ENCODE measurements around the gene GALNS.
A peak's percentile ranks its signal among the peaks of the same experiment; 100 is the strongest.

GALNS gene

DNA sequence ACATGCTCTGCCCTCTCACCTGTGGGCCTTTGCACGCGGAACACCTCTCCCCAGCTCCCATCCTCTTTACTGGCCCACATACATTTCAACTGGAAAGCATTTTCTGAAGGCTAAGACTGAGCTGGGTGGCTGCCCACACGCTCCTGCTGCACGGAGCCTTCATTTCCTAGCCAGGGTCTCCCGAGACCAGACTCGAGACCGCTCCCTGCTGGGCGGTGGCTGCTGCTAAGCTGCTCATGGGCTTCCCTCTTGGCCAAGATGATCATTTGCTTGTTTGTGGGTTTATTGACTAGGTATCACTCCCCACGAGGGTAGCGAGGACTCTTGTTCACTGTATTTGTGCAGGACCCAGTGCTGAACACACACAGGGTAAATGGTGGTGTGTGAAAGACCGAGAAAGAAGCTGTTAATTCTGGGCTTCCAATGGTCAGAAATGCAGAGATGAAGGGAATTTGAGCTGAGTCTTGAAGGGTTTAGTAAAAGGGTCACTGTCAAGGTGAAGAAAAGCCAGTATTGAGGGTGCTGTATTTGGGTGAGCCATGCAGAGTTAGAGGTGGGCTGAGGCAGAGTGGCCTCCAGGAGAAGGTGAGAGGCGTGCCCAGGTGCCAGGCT lies 1.1 kb upstream of the GALNS start:
- peak; percentile 64 for DNase-seq (ENCODE audit: low spot score)

DNA sequence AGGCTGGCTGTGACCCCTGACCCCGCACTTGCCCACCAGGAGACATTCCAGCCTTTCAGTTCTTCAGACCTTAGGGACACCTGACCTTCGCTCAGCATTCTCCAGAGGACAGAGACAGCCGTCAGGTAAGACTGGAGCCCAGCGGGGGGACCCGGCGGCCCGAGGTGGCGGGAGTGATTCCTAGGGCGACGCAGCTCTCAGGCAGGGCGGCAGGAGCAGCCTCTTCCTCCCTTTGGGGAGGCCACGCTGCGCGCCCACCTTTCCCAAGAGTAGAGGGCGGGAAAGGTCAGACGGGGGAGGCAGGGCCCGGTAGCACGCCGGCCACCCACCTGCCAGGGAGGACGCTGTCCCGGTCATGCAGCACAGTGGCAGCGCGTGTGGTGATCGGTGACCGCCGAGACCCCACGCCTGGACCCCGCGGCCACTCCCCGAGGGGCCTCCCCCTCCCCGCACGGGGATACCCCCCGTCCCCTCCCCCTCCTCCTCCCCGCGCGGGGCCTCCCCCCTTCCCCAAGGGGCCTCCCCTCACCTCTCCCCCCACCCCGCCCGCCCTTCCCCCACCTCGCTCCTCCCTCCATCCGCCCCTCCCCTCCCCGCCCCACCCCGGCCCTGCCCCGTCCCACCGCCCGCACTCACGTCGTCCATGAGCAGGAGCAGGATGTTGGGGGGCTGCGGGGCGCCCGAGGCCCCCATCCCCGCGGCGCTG lies 472 bp downstream of the GALNS start:
- DNase-seq (ENCODE audit: low spot score), result no peak

DNA sequence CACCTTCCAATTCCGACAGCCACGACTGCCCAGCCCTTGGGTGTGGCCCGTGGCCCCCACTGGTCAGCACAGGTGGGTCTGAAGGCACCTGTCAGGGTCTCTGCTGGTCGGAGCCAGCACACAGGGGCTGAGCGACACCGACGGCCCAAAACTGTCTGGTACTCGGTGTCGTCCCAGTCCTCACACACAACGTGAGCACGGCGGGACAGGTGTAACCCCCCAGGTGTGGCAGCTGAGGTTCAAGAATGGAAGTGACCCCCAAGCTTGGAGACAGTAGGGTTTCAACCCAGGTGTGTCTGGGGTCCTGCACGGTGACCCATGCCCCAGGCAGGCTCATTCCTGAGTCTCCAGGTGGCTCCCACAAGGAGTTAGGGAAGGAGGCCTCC lies 1.0 kb downstream of the GALNS start:
- no peak for DNase-seq (ENCODE audit: low spot score)

DNA sequence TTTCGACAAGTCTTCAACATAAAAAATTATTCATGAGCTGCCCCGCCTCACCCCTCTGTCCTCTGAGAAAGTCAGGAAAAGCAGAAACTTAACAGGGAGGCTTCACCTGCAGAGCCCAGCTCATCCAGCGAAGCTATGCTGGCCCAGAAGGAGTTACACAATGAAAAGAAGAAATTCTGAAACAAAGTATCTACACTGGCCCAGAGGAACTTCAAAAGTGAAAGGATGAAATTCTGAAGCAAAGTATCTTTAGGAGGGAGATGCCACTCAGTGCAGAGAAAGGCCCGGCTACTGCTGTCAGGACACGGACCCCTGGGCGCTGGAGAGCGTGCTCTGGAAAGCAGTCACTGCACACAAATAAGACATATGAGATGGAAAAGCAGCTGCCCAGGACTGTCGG lies 1.6 kb downstream of the GALNS start:
- DNase-seq (ENCODE audit: low spot score), result no peak

DNA sequence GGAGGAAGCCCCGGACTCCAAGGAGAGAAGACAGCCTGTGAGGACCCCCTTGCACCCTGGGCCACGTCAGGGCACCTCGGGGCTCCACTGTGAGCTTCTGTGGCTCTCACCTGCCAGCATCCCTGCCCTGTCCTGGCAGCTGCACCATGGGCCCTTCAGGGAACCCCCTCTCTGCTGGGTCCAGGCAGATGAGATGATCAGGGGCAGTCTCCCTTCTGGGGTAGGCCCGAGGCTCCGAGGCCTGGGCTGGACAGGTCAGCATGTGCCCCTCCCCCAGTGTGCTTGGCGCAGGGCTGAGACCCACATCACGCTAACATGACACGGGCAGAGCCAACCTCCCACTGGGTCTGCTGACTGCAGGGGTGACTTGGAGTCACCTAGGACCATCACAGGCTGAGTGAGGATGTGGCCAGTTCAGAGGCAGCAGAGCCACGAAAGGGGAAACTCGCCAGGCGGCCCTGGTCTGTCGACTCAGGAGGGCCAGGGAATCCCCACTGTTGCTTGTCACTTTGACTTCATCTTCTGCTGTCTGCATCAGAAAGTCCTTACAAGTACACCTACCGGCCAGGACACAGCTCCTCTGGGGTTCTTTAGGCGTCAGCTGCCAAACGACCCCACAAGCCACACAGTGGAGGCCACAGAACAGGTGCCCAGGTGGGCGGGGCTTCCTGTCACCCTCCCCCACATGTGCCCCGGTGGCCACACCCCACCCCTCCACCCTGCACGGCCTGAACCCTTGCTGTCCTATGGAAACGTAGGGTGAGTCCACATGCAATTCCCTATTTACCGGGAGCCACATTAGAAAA lies 2.2 kb downstream of the GALNS start:
- no peak for DNase-seq (ENCODE audit: low spot score)

DNA sequence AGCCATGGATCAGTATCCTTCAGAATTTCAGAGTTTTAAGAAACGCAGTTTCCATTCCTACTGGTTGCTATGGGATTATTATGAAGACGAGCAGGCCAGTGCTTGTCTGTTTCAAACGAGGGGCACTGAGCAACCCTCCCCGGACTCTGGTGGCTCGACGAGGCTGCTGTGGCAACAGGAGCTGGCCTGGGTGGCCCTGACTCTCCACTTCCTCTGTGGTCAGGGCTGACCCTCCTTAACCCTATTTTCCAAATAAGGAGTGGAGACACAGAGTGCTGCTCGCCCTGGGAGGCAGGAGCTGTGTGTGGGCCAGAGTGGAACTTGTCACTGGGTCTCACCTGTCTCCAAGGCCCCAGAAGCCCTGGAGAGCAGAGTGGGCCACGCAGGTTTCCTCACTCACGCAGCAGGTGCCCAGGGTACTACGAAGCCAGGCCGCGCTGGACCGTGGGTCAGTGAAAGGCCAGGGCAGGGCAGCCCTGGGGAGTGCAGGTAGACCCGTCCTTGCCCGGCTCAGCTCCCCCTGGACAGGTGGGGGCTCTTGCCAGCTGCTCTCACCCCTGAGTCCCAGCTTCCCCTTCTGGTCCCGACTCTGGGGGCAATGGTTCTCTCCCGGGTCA lies 3.3 kb downstream of the GALNS start:
- DNase-seq (ENCODE audit: low spot score), result no peak

DNA sequence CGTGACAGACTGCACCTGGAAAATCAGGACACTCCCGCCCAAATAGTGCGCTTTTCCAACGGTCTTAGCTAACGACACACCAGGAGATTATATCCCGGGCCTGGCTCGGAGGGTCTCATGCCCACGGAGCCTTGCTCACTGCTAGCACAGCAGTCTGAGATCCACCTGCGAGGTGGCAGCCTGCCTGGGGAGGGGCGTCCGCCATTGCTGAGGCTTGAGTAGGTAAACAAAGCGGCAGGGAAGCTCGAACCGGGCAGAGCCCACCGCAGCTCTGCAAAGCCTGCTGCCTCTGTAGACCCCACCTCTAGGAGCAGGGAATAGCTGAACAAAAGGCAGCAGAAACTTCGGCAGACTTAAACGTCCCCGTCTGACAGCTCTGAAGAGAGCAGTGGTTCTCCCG lies 5.1 kb downstream of the GALNS start:
- DNase-seq (ENCODE audit: low spot score), result no peak

DNA sequence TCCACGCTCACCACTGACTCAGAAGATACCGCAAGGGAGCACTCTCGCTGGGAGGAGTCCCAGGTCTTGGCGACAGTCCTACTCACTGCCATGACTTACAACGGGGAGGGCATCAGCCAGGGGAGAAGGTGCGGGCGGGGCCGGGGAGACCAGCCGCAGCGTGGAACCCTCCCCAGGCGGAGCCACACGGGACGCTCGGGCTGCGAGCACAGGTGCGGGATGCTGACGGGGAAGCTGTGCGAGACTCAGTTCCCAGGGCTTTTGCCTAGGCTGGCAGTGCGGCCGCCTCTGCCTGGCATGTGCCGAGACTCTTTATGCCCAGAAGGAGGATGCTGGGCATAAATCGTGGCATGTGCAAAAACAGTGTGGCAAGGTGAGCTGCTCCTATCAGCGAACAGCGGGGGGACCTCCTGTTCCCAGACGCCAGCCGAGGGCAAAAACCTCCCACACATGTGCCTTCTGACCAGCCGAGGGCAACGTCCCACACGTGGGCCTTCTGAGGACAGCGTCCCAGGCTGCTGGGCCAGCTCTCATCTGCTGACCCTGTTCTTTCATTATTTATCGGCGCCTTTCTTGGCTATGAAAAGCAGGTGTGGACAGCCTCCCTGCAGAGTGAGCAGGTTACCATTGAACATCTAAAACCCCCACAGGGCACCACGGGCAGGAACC lies 6.1 kb downstream of the GALNS start:
- no peak for DNase-seq (ENCODE audit: low spot score)

DNA sequence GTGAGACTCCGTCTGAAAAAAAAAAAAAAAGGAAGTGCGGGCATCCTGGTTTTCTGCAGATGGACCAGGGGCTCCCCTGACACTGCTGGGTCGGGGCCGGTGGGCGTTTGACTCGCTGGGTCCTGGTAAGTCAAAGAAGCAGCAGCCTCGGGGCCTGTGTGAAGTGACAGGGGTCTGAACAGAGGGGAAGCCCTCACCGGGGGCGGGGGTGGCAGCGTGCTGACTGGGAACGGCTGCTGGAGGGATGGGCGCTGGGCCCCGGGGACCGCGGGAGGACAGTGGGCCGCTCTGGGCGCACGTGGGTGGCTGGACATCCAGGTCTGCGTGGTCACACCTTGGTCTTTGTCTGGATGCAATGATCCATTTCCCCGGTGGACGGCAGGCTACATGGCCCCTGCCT lies 8.2 kb downstream of the GALNS start:
- no peak for DNase-seq (ENCODE audit: low spot score)

DNA sequence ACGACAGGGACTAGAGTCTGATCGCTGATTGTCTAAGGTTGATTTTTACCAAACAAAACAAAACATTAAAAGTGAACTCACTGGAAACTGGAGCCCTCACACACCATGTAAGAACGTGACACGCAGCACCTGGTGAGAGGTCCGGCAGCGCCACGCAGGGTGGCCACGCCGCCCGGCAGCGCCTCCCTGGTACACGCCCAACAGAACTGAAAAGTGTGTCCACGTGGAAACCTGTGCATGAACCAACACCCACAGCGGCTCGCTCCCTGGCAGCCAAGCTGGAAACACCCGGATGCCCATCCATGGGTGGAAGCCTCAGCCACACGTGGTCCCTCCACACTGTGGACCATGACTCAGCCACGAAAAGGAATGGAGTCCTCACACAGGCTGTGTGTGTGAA lies 9.1 kb downstream of the GALNS start:
- DNase-seq (ENCODE audit: low spot score), result no peak

DNA sequence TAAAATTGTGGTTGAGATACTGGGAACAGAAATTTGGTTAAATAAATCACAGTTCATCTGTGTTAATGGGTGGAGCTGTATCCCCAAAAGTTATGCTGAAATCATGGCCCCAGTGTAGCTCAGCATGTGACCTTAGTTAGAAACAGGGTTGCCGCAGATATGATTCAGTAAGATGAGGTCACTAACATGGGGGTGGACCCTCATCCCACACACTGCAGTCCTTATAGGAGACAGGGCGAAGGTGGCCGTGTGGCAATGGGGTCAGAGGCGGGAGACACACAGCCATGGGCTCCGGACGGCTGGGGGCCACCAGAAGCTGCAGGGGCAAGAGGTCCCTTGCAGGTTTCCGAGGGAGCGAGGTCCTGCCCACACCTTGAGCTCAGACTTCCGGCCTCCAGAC lies 10.7 kb downstream of the GALNS start:
- no peak for DNase-seq (ENCODE audit: low spot score)

DNA sequence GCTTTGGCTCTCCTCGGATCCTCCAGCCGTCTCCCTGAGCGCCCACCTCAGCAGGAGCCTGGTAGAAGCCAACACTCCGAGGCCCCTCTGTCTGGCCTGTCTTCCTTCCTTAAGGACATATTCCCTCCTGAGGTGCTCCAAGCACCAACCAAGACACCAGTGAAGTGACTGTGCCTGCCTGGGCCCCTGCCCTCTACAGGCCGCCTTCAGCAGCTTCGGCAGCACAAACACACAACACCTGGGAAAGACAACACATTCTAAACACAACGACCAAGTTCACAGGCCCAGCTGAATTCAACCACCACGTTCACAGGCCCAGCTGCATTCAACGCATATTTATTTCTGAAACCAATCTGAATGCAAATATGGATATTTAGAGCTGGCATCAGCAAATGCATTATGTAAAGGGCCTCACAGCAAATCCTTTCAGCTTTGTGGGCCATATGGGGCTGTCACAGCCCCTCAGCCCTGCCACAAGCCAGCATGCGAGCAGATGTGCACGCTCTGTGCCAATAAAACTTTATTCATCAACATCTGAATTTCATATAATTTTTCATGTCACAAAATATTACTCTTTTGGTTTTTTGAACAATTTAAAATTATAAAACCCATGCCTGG lies 12.2 kb downstream of the GALNS start:
- no peak for DNase-seq (ENCODE audit: low spot score)

DNA sequence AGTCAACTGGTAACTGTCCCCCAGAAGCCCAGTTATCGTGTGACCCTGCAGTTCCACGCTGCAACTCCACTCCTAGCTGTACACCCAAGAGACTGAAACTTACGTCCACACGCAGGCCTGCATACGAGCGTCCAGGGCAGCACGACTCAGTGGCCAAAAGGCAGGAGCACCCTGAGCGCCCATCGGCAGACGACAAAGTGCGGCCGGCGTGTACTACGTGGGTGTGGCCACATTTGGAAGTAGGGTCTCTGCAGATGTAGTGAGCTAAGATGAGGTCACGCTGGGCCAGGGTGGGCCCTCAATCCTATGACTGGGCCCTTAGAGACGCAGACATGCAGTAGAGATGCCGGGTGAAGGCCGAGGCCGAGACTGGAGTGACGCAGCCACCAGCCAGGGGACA lies 13.5 kb downstream of the GALNS start:
- no peak for DNase-seq (ENCODE audit: low spot score)

DNA sequence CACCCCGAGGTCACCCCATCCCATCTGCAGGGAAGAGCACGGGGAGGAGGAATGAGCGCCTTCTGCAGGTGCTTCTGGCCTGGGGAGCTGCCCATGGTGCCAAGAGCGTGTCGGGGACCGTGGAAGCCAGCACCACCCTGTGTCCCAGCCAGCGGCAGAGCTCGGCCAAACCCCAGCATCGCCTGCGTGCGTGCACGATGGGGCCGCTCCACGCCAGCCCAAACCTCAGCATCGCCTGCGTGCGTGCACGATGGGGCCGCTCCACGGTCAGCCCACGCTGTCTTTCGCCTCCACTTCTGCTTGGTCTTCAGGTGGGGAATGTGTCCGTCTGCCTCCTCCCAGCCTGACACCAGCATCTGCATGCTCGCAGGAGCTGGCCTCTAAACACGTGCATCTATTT lies 13.9 kb downstream of the GALNS start:
- DNase-seq (ENCODE audit: low spot score), result no peak

DNA sequence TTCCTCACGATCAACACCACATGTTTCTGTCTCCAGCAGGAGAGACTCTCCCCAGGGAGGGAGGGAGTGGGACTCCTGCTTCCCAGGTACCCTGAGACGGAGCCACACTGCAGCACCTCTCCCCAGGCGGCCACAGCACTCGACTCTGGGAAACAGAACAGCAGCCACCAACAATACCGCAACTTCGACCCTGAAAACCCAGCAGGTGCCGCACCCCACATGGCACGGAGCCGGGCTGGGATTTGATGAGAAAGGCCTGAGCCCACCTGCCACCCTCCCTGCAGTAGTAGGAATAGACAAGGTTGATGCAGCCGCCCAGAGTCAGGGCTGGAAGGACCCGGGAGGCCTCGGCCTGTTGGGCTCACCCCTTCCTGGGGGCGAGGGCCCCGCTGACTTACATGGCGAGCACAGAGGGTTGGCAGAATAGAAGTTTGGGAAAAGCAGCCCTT lies 14.4 kb downstream of the GALNS start:
- DNase-seq (ENCODE audit: low spot score), result no peak

DNA sequence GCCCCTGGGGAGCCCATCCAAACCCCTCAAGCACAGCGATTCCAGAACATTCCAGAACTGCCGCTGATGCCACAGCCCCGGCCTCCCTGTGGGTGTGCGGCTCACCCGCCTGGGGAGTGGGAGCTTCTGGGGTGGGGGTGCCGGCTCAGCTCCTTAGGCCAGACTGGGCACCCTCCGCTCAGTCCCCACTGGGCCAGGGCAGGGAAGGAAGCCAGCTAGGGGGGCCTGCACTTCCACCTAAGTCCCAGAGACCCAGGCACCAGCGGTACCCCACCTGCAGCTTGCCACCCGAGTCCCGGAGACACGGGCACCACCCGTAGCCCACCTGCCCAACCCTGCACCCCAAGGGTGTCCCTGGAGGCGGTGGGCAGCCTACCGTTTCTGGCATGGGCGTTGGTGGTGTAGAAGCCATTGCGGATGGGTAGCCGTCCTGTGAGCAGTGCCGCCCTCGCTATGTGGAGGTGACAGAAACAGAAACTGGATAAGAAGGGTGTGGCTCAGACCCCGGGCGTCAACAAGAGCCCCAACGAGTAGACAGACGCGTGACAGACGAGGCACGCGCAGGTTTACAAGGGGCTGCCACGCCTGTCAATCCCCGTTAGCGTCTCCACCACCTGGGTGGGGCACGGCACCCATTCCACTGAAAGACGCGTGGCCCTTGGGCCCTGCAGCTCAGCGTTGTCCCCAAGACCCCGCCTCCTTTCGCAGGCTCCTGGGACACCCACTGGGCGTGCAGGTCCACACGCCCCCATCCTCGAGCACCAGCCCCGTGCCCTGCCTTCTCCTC lies 15.0 kb downstream of the GALNS start:
- DNase-seq (ENCODE audit: low spot score), result no peak

DNA sequence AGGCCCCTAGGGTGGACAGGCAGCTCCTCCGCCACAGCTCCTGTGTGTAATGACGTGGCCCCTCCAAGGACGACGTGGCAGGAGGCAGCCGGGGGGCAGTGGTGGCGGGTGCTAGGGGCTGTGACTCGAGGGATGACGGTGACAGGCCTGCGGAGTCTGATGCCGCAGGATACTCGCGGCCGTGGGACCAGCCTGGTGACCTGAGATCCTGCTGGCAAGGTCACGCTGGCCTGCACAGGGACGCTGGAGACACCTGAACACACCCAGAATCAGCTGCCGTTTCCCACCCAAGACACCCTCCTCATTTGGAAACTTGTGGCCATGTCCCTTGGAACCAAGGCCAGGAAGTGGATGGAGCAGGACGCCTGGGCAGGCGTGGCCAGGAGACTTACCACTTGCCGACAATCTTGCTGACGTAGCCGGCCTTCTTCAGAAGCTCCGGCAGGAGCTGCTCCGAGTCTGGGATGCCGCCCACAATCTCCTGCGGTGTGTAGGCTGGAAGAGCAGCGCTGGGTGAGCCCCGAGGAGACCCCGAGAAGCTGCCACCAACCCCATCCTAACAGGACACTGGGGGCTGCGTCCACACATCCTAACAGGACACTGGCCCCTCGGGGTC lies 16.0 kb downstream of the GALNS start:
- no peak for DNase-seq (ENCODE audit: low spot score)

DNA sequence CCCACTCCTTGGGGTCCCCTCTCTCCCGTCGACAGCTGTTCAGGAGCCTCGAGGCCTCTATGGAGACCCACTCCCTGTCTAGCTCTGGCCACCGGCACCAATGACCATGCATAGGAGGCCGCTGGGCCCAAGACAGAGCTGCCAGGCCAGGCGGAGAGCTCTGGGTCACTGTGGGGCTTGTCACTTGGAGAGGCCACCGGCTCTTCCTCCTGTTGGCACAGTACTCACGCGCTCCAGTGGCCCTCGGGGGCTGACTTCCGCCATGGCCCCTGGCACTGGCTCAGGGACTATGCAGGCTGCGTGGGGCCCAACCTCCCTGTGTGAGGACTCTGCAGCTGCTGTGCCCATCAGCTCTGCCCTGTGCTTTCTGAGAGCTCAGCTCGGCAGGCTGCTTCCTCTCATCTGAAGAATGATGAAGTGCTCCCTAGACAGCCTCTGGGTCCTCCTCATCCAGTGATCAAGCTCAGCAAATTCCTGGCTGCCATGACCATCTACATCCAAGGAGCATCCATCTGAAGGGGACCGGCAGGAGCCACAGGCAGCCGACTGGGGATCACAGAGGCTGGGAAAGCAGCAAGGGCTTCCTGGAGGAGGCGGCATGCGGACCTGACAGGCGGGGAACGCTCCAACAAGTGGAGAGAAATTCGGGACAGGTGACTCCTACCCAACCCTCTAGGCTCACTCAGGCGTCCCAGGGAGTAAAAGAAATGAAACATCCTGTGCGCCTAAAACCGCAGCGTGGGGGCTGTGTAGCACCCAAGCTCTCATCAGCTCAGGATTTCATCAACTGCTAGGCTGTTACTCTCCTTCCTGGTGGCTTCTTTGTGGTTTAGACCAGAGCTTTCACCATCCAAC lies 16.8 kb downstream of the GALNS start:
- DNase-seq (ENCODE audit: low spot score), result no peak

DNA sequence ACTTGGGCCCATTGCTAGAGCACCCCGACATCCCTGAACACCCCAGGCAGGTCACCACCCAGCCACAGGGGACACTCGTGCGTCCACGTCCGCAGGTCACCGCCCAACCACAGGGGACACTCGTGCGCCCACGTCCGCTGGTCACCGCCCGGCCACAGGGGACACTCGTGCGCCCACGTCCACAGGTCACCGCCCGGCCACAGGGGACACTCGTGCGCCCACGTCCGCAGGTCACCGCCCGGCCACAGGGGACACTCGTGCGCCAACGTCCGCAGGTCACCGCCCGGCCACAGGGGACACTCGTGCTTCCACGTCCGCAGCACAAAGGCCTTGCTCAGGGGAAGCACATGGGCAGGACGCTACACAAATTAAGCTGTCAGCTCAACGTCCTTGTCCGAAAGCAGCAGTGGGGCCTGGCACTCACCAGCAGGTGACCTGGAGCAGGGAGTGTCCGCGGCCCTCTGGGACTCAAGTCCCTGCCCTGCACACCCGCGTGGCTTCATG lies 17.7 kb downstream of the GALNS start:
- no peak for DNase-seq (ENCODE audit: low spot score)
